Stimulated activated CD4-positive, alpha-beta T cell treated with anti-CD3 and anti-CD28 coated beads, Interleukin-15, amount 100 ng/mL, for 24 hours (primary cell): ENCODE results near the gene ENO1.
"Not testable (repeated sequence)": the region's sequence is repeated elsewhere in the genome, so short reads cannot be mapped to it uniquely, and the experiment has no call there.

ENCODE experiments used
- DNase-seq: peaks from one replicate; pipeline ENCODE4 v3.0.0-alpha.2; 2020

The ENO1 gene

GRCh38 chr1:8892026-8892425 lies 13.5 kb upstream of the ENO1 start:
- no peak for DNase-seq

GRCh38 chr1:8891401-8891800 lies 12.9 kb upstream of the ENO1 start:
- DNase-seq, result no peak

- DNase-seq, result no peak
Measured at GRCh38 chr1:8889925-8890785, 11.7 kb upstream of the ENO1 start.

- no peak for DNase-seq
Measured at GRCh38 chr1:8889103-8889846, 10.8 kb upstream of the ENO1 start.

GRCh38 chr1:8886589-8886988 lies 8.1 kb upstream of the ENO1 start:
- DNase-seq, result no peak

- not testable (repeated sequence) for DNase-seq
Measured at GRCh38 chr1:8886031-8886524, 7.6 kb upstream of the ENO1 start.

GRCh38 chr1:8884105-8884504 lies 5.6 kb upstream of the ENO1 start:
- DNase-seq, result not testable (repeated sequence)

GRCh38 chr1:8883491-8883890 lies 5.0 kb upstream of the ENO1 start:
- no peak for DNase-seq

GRCh38 chr1:8879922-8880676 lies 1.6 kb upstream of the ENO1 start:
- peak; percentile 68 for DNase-seq

GRCh38 chr1:8879464-8879921 lies 1.0 kb upstream of the ENO1 start:
- DNase-seq, result no peak

GRCh38 chr1:8878698-8879463 lies 395 bp upstream of the ENO1 start:
- peak; percentile 97 for DNase-seq

GRCh38 chr1:8876087-8876486 lies 2.4 kb downstream of the ENO1 start:
- DNase-seq, result no peak

GRCh38 chr1:8875216-8875861 lies 3.1 kb downstream of the ENO1 start:
- peak; percentile 30 for DNase-seq

GRCh38 chr1:8874230-8875201 lies 4.0 kb downstream of the ENO1 start:
- no peak for DNase-seq

- DNase-seq, result peak; percentile 92
Measured at GRCh38 chr1:8873506-8874229, 4.8 kb downstream of the ENO1 start.

GRCh38 chr1:8873001-8873400 lies 5.5 kb downstream of the ENO1 start:
- peak; percentile 9 for DNase-seq

GRCh38 chr1:8871965-8872399 lies 6.5 kb downstream of the ENO1 start:
- no peak for DNase-seq

- peak; percentile 21 for DNase-seq
Measured at GRCh38 chr1:8871539-8871935, 6.9 kb downstream of the ENO1 start.
